GM18909 (cell line): ENCODE results near the gene FBLN1.

ENCODE experiments used
- ATAC-seq: cut with Tn5 transposase; IDR thresholded peaks from one replicate; pipeline ENCODE4 v1.9.1; 2021; ENCODE audit warnings: mild to moderate bottlenecking; ENCODE audit not compliant: unreplicated experiment, poor library complexity

FBLN1 gene

GRCh38 chr22:45503816-45504372, 1.2 kb downstream of the FBLN1 start:
- ATAC-seq = no peak

GRCh38 chr22:45504373-45505341, 2.0 kb downstream of the FBLN1 start:
- no peak for ATAC-seq

- no peak for ATAC-seq
Measured at GRCh38 chr22:45505991-45506747, 3.5 kb downstream of the FBLN1 start.

- no peak for ATAC-seq
Measured at GRCh38 chr22:45506816-45507360, 4.2 kb downstream of the FBLN1 start.

GRCh38 chr22:45507798-45508197, 5.1 kb downstream of the FBLN1 start:
- ATAC-seq = no peak

- ATAC-seq = no peak
Measured at GRCh38 chr22:45508814-45509213, 6.1 kb downstream of the FBLN1 start.

- no peak for ATAC-seq
Measured at GRCh38 chr22:45510376-45511232, 7.9 kb downstream of the FBLN1 start.

GRCh38 chr22:45511847-45512261, 9.2 kb downstream of the FBLN1 start:
- no peak for ATAC-seq

GRCh38 chr22:45512363-45512762, 9.7 kb downstream of the FBLN1 start:
- ATAC-seq = no peak

GRCh38 chr22:45515676-45516075, 13.0 kb downstream of the FBLN1 start:
- no peak for ATAC-seq

GRCh38 chr22:45516163-45516562, 13.5 kb downstream of the FBLN1 start:
- ATAC-seq = no peak

- ATAC-seq = no peak
Measured at GRCh38 chr22:45516923-45517675, 14.4 kb downstream of the FBLN1 start.

- no peak for ATAC-seq
Measured at GRCh38 chr22:45518136-45518535, 15.5 kb downstream of the FBLN1 start.

- no peak for ATAC-seq
Measured at GRCh38 chr22:45518580-45518991, 15.9 kb downstream of the FBLN1 start.

GRCh38 chr22:45521178-45521577, 18.5 kb downstream of the FBLN1 start:
- no peak for ATAC-seq

- ATAC-seq = no peak
Measured at GRCh38 chr22:45522462-45522861, 19.8 kb downstream of the FBLN1 start.

- ATAC-seq = no peak
Measured at GRCh38 chr22:45524157-45524556, 21.5 kb downstream of the FBLN1 start.

- ATAC-seq = no peak
Measured at GRCh38 chr22:45524966-45525365, 22.3 kb downstream of the FBLN1 start.

- ATAC-seq = no peak
Measured at GRCh38 chr22:45525480-45525879, 22.8 kb downstream of the FBLN1 start.
